Karpas-422 (cell line): ENCODE measurements around the gene ASB7. TPM values are rescaled to one million over a fixed set of nuclear protein-coding genes. Genes with fewer than 3 reads are reported as not detected.

Source experiments
- DNase-seq: peaks from one replicate; pipeline ENCODE4 v3.0.0-alpha.2; 2015
- H2AFZ ChIP-seq: fragments of 200-600 bp; sonication (generic); 2 replicates; pipeline ENCODE4 v1.6.1; 2014; ENCODE audit warnings: antibody characterized with exemption, low read length, mixed read lengths
- H3K27ac ChIP-seq: fragments of 200-600 bp; sonication (generic); 2 replicates; pipeline ENCODE4 v1.5.1; 2014; ENCODE audit warnings: mild to moderate bottlenecking, low read length, moderate library complexity
- H3K27me3 ChIP-seq: fragments of 200-600 bp; sonication (generic); 2 replicates; pipeline ENCODE4 v1.6.1; 2014; ENCODE audit warnings: low read length, mixed read lengths
- H3K36me3 ChIP-seq: fragments of 200-600 bp; sonication (generic); 2 replicates; pipeline ENCODE4 v1.6.1; 2014; ENCODE audit warnings: low read length, mixed read lengths; ENCODE audit not compliant: insufficient read depth
- H3K4me1 ChIP-seq: fragments of 200-600 bp; sonication (generic); 2 replicates; pipeline ENCODE4 v1.6.1; 2014; ENCODE audit warnings: mild to moderate bottlenecking, low read length, mixed read lengths
- H3K4me2 ChIP-seq: fragments of 200-600 bp; sonication (generic); 2 replicates; pipeline ENCODE4 v1.6.1; 2014; ENCODE audit warnings: low read length, low read depth, mild to moderate bottlenecking; ENCODE audit not compliant: poor library complexity, severe bottlenecking
- H3K4me3 ChIP-seq: fragments of 200-600 bp; sonication (generic); 2 replicates; pipeline ENCODE4 v1.5.1; 2014; ENCODE audit warnings: mild to moderate bottlenecking, antibody characterized with exemption, low read length, mixed read lengths
- H3K79me2 ChIP-seq: fragments of 200-600 bp; sonication (generic); 2 replicates; pipeline ENCODE4 v1.6.1; 2014; ENCODE audit warnings: mild to moderate bottlenecking, low read length, mixed read lengths
- H3K9ac ChIP-seq: fragments of 200-600 bp; sonication (generic); 2 replicates; pipeline ENCODE4 v1.6.0; 2014; ENCODE audit warnings: low read length
- H3K9me2 ChIP-seq: fragments of 200-600 bp; sonication (generic), shearing (Covaris generic); replicated peaks from 2 replicates; pipeline ENCODE4 v1.6.0; 2014; ENCODE audit warnings: mild to moderate bottlenecking, low read length, moderate library complexity; ENCODE audit not compliant: insufficient read depth
- H3K9me3 ChIP-seq: fragments of 300-700, 200-600 bp; sonication (generic); 2 replicates; pipeline ENCODE4 v1.6.1; 2014; ENCODE audit warnings: low read length, mixed read lengths
- H4K20me1 ChIP-seq: fragments of 200-600 bp; sonication (generic); 2 replicates; pipeline ENCODE4 v1.6.1; 2014; ENCODE audit warnings: mild to moderate bottlenecking, antibody characterized with exemption, low read length, low read depth; ENCODE audit not compliant: insufficient read depth
- total RNA-seq: library from RNA; depleted of rRNA; stranded (reverse); fragments of >200 nt; shearing (Covaris generic); gene quantifications from 2 replicates; pipeline ENCODE4 v1.2.3, GENCODE V29; 2014; ENCODE audit warnings: low replicate concordance

The ASB7 gene
- total RNA-seq, 1 experiment from 2014 or later, result 23.9 TPM

DNA sequence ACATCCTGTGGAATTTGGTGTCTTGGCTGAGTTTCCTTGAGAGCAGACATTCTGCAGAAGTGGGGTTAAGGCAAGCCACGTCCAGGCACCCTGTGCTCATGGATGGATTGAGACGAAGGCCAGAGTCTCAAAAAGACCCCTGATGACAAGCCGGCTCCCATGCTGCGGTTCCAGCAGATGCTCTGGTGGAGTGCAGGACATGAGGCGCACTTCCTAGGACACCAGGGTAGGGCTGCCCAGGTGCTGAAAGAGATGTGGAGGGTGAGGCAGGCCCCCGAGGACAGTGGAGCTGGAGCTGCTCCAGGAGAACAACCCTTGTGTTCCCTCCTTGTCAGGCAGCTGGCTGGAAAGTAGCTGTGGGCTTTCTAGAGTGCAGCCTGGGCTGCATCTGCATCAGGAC, 81.0 kb downstream of the ASB7 start:
- Histone ChIP-seq H3K4me3 (no peak overlapping the region), H3K36me3 (no peaks in the 10 kb centered on the region), H3K27ac (no peak overlapping the region), H3K4me1 (no peaks in the 10 kb centered on the region), H3K27me3 (no peaks in the 10 kb centered on the region), H3K9me3 (no peaks in the 10 kb centered on the region), H3K9me2 (no peaks in the 10 kb centered on the region), H4K20me1 (no peaks in the 10 kb centered on the region), H3K79me2 (no peaks in the 10 kb centered on the region), H3K9ac (no peak overlapping the region), H3K4me2 (no peak overlapping the region), H2AFZ (no peak overlapping the region)
- DNase-seq, result no peak

DNA sequence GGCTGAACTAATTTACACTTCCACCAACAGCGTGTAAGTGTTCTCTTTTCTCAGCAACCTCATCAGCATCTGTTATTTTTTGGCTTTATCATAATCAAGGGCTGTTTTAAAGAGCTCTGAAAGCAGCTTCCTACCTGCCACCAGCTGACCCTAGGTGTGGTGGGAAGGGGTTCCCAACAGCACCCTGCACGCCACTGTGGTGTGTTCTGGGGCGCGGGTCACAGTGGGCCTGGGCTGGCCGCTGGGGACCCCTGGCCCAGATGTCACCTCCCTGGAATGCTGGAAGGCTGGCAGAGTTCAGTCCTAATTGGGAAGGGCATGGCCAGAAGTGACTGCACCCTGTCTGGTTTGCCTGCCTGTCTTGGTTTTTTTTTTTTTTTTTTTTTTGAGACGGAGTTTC, 82.2 kb downstream of the ASB7 start:
- Histone ChIP-seq H2AFZ (no peak overlapping the region), H3K36me3 (no peaks in the 10 kb centered on the region), H3K4me3 (no peak overlapping the region), H3K9me2 (no peaks in the 10 kb centered on the region), H3K27me3 (no peaks in the 10 kb centered on the region), H3K27ac (no peak overlapping the region), H3K4me2 (no peak overlapping the region), H3K9ac (no peak overlapping the region), H3K79me2 (no peaks in the 10 kb centered on the region), H4K20me1 (no peaks in the 10 kb centered on the region), H3K4me1 (no peaks in the 10 kb centered on the region), H3K9me3 (no peaks in the 10 kb centered on the region)
- DNase-seq, result no peak

DNA sequence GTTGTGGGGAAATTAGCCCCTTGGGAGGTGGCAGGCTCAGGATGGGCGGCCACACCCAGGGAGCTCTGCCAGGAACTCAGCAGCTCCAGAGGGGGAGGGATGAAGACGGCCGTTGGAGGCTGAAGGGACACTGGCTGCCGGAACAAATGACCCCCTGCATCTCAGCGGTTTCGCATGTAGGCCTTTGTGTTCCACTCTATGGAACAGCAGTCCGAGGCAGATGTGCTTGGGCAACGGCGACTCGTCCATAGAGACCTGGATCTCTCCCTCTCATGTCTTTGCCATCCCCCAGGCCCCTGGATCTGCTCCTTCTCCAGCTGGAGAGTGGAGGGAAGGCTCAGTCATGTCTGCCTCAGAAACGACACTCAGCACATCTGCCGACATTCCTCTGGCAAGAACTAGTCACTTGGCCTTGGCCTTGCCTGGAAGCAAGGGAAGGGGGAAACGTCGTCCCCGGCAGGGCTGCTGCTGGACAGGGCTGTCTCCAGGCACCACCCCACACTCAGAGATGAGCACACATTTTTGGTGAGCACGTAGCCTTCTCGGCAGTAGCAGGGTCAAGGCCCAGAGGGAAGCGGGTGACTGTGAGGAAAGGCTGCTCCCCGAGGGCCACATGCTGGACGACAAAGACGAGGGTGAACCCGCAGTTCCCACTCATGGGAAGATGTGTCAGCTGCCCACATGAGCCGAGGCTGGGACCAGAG, 83.8 kb downstream of the ASB7 start:
- no peak for DNase-seq
- Histone ChIP-seq H3K36me3 (no peaks in the 10 kb centered on the region), H3K9me2 (no peaks in the 10 kb centered on the region), H3K27me3 (no peaks in the 10 kb centered on the region), H3K79me2 (no peaks in the 10 kb centered on the region), H3K9ac (no peak overlapping the region), H3K4me2 (no peak overlapping the region), H3K4me3 (no peak overlapping the region), H3K9me3 (no peaks in the 10 kb centered on the region), H3K27ac (no peak overlapping the region), H2AFZ (no peak overlapping the region), H4K20me1 (no peaks in the 10 kb centered on the region), H3K4me1 (no peaks in the 10 kb centered on the region)

DNA sequence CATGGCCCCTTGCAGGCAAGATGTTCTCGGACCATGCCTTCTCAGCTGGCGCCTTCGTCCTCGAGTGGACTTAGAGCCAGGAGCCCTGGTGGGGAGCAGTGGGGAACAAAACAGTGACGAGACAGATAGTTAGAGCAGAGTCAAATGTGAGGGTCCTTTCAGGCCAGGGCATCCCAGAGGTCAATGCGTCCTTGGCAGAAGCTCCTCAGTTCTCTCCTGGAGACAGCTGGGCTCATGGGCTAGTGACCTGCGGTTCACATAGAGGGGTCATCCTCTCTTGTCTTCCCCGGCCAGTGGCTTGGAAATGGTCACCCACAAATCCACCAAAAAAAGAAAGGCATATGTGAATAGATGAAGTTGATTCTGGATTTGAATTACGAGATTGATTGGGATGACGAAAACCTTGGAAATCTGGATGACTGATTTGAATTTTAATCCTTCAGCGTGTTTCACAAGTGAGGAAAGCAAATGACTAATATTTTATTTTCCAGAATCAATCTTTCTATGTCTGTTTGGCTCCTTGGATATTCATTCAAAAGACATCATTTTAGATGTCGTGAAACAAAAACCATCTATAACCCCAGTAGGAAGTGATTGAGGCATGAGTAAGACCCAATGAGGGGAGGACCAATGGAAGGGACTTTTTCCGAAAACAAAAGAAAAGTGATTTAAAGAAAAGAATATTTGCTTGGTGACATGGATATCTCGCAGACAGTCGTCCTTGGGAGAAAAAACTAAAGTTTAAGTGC, 84.5 kb downstream of the ASB7 start:
- Histone ChIP-seq H3K36me3 (no peaks in the 10 kb centered on the region), H3K4me3 (no peak overlapping the region), H3K9me3 (no peaks in the 10 kb centered on the region), H3K27me3 (no peaks in the 10 kb centered on the region), H2AFZ (no peak overlapping the region), H3K4me1 (no peaks in the 10 kb centered on the region), H3K9me2 (no peaks in the 10 kb centered on the region), H4K20me1 (no peaks in the 10 kb centered on the region), H3K4me2 (no peak overlapping the region), H3K27ac (no peak overlapping the region), H3K79me2 (no peaks in the 10 kb centered on the region), H3K9ac (no peak overlapping the region)
- no peak for DNase-seq

DNA sequence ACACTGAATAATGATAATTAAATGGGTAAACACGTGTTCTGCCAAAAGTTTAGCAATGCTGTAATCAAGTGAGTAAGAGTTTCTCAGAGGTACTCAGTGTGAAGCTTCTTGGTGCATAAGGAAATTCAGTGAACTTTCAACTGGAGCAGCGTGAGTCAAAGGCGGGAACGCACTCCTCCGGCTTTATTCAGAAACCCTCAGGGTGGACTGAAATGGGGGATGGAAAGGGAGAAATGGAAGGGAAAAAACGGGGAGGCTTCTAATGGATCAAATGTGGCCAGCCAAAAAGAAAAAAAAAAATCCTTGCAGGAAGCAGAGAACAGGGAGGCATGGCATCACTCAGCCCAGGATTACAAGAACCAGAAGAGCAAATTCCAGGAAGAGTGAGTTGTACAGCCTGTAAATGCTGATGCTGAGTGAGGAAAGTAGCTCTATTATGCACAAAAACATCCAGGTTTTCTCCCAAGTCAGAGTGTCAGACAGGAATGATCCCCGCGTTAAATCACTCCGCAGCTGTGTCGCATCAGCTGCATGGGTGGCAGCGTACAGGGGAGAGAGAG, 85.3 kb downstream of the ASB7 start:
- Histone ChIP-seq H3K4me3 (no peak overlapping the region), H3K79me2 (no peaks in the 10 kb centered on the region), H3K9me3 (no peaks in the 10 kb centered on the region; the same call in 1 of the 2 replicates), H3K9ac (no peak overlapping the region), H3K4me1 (no peaks in the 10 kb centered on the region), H3K9me2 (no peaks in the 10 kb centered on the region), H3K27ac (no peak overlapping the region), H3K4me2 (no peak overlapping the region), H2AFZ (no peak overlapping the region), H3K27me3 (0 out of 2 replicates have a peak, but pooled peaks cover 3% of the 10 kb centered on the region), H4K20me1 (no peaks in the 10 kb centered on the region), H3K36me3 (no peaks in the 10 kb centered on the region)
- DNase-seq, result no peak

DNA sequence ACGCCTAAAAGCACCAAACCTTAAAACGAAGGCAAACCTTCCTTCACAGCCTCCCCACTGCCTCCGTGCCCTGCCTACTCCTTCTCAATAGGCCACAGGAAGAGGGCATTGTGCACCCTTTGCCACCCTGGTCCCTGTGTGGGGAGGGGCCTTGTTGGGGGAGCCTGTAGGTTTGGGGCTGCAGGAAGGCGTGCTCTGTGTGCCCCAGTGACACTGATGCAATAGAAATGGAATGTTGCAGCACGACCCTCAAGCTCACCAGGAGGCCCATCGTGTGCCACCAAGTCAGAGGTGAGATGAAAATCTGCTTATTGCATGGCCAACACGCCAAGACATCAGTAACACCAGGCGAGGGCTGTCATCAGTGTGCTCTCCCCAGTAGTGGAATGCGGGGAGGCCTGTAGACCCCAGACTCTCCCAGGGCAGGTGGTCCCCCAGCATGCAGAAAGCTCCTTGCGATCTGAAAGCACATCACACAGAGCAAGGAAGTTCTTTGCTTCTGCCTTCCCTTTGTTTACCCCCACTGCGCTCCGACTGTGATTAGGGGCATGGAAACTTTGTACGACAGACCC, 86.2 kb downstream of the ASB7 start:
- no peak overlapping the region for H3K9ac ChIP-seq
- H3K4me2 ChIP-seq, result no peak overlapping the region
- no peaks in the 10 kb centered on the region for H3K36me3 ChIP-seq
- no peaks in the 10 kb centered on the region for H3K9me2 ChIP-seq
- no peaks in the 10 kb centered on the region for H3K4me1 ChIP-seq
- H3K79me2 ChIP-seq, result no peaks in the 10 kb centered on the region
- no peaks in the 10 kb centered on the region; the same call in 1 of the 2 replicates for H3K9me3 ChIP-seq
- no peak overlapping the region for H3K27ac ChIP-seq
- DNase-seq, result no peak
- H2AFZ ChIP-seq, result no peak overlapping the region
- H3K4me3 ChIP-seq, result no peak overlapping the region
- H3K27me3 ChIP-seq, result 0 out of 2 replicates have a peak, but pooled peaks cover 3% of the 10 kb centered on the region
- H4K20me1 ChIP-seq, result no peaks in the 10 kb centered on the region

DNA sequence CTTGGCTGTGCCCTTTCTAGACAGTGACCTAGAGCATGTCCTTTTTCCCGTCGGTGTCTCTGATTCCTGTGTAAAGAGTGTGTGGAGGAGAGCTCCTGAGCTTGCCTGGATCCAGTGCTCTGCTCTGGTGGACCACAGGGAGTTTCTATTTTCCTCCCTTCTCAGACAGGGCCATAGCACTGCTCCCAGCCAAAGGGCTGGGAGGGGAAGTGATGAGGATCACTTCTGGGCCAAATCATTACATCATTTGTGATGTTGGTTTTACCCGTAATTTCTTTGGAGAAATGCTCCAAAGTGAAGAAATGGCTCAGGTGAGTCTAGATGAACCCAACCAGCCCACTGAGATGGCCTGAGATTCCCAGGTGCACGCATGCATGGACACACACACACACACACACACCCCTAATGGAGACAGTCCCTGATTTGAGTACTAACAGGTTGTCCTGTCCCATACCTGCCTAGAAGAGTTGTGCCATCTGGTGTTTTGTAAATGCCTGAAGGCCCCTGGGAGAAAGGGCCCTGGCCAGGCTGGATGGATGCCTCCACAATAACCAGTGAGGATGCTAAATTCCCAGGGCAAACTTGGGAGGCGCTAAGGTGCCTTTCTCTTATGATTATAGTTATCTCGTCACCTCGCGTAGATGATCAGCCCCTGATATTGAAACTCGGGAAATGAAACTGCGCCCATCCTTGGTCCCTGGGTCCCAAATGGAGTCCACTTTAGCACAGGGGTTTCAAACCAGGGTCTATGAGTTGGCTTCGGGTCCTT, 86.9 kb downstream of the ASB7 start:
- no peaks in the 10 kb centered on the region for H3K36me3 ChIP-seq
- H3K9me2 ChIP-seq, result no peaks in the 10 kb centered on the region
- H3K9me3 ChIP-seq, result no peaks in the 10 kb centered on the region; the same call in 1 of the 2 replicates
- no peak overlapping the region for H2AFZ ChIP-seq
- no peak overlapping the region for H3K9ac ChIP-seq
- no peaks in the 10 kb centered on the region for H3K4me1 ChIP-seq
- H4K20me1 ChIP-seq, result no peaks in the 10 kb centered on the region
- H3K79me2 ChIP-seq, result no peaks in the 10 kb centered on the region
- no peak overlapping the region for H3K4me2 ChIP-seq
- 0 out of 2 replicates have a peak, but pooled peaks cover 3% of the 10 kb centered on the region for H3K27me3 ChIP-seq
- no peak for DNase-seq
- no peak overlapping the region for H3K27ac ChIP-seq
- no peak overlapping the region for H3K4me3 ChIP-seq
